PC-3 (cell line): Measurements from ENCODE around the gene JAKMIP1. TPM values are rescaled to one million over a fixed set of nuclear protein-coding genes. Genes with fewer than 3 reads are reported as not detected.

Experiments
- ATAC-seq: fragments of 200-7000 bp; cut with Tn5 transposase; 2 replicates; pipeline ENCODE4 v1.9.1; 2020; ENCODE audit warnings: mild to moderate bottlenecking, moderate library complexity
- BruUV-seq: library from RNA; stranded (reverse); fragments of 400-500 nt; replicated peaks from 2 replicates; lab custom pipeline; 2021; lab: Mats Ljungman, UMichigan
- CTCF ChIA-PET: fragments of 300-600 bp; sonication (Branson Sonifier 250); formaldehyde crosslinking; loops from one replicate; lab custom pipeline; 2022; ENCODE audit warnings: antibody characterized with exemption; lab: Charles Lee
- POLR2A ChIA-PET: fragments of 300-600 bp; sonication (Branson Sonifier 250); formaldehyde crosslinking; loops from one replicate; lab custom pipeline; 2022; ENCODE audit warnings: antibody characterized with exemption; ENCODE audit not compliant: unreplicated experiment; lab: Charles Lee
- DNase-seq: peaks from one replicate; pipeline ENCODE4 v3.0.0-alpha.2; 2015
- H2AFZ ChIP-seq: fragments of 300-600 bp; sonication (generic); 2 replicates; pipeline ENCODE4 v1.6.0; 2016; ENCODE audit warnings: antibody characterized with exemption, low read length
- H3F3A ChIP-seq: fragments of 300-600 bp; sonication (generic); one replicate; pipeline ENCODE4 v1.6.0; 2017; ENCODE audit warnings: antibody characterized with exemption, low read length, control low read depth, mild to moderate bottlenecking; ENCODE audit not compliant: unreplicated experiment
- H3K27ac ChIP-seq: fragments of 300-600 bp; sonication (generic); 2 replicates; pipeline ENCODE4 v1.5.1; 2016; ENCODE audit warnings: mild to moderate bottlenecking, low read length
- H3K27me3 ChIP-seq: fragments of 300-600 bp; sonication (generic); 2 replicates; pipeline ENCODE4 v1.6.1; 2016; ENCODE audit warnings: low read length, mixed read lengths
- H3K36me3 ChIP-seq: fragments of 300-600 bp; sonication (generic); 2 replicates; pipeline ENCODE4 v1.6.1; 2016; ENCODE audit warnings: low read depth, mixed run types, low read length, mixed read lengths
- H3K4me1 ChIP-seq: fragments of 300-600 bp; sonication (generic); 2 replicates; pipeline ENCODE4 v1.5.1; 2016; ENCODE audit warnings: low read length; ENCODE audit not compliant: insufficient read depth
- H3K4me2 ChIP-seq: fragments of 300-600 bp; sonication (generic); 2 replicates; pipeline ENCODE4 v1.6.0; 2016; ENCODE audit warnings: low read length
- H3K4me3 ChIP-seq: fragments of 300-600 bp; sonication (generic); 2 replicates; pipeline ENCODE4 v1.5.1; 2016; ENCODE audit warnings: mild to moderate bottlenecking, low read length, mixed read lengths
- H3K79me2 ChIP-seq: fragments of 300-600 bp; sonication (generic); 2 replicates; pipeline ENCODE4 v1.6.1; 2017; ENCODE audit warnings: low read length, mixed read lengths
- H3K9ac ChIP-seq: fragments of 300-600 bp; sonication (generic); 2 replicates; pipeline ENCODE4 v1.6.0; 2016; ENCODE audit warnings: mild to moderate bottlenecking, low read length
- H3K9me2 ChIP-seq: fragments of 300-600 bp; sonication (generic); replicated peaks from 2 replicates; pipeline ENCODE4 v1.6.1; 2016; ENCODE audit warnings: mixed run types, low read length, mixed read lengths
- H3K9me3 ChIP-seq: fragments of 300-600 bp; sonication (generic); 2 replicates; pipeline ENCODE4 v1.6.1; 2016; ENCODE audit warnings: low read length, mixed read lengths
- H4K20me1 ChIP-seq: fragments of 300-600 bp; sonication (generic); 2 replicates; pipeline ENCODE4 v1.6.1; 2016; ENCODE audit warnings: low read length, mixed read lengths
- EZH2 ChIP-seq: fragments of 300-600 bp; sonication (generic); IDR thresholded peaks from one replicate; pipeline ENCODE4 v1.6.1; 2017; ENCODE audit warnings: antibody characterized with exemption, mild to moderate bottlenecking, low read length; ENCODE audit not compliant: unreplicated experiment
- EZH2phosphoT487 ChIP-seq: fragments of 300-600 bp; sonication (generic); IDR thresholded peaks from 2 replicates; pipeline ENCODE4 v1.6.1; 2018; ENCODE audit warnings: mild to moderate bottlenecking, antibody characterized with exemption, low read length, borderline replicate concordance
- intact Hi-C: fragments of 100-400 bp; cut with micrococcal nuclease; formaldehyde crosslinking; loops from 2 replicates; pipeline ENCODE4 v1.9.0; 2023
- total RNA-seq: library from RNA; depleted of rRNA; stranded (reverse); fragments of >200 nt; gene quantifications from 2 replicates; pipeline ENCODE4 v1.2.3, GENCODE V29; 2014
- TF ChIP-seq, protein P1 (sequence below): fragments of 300-600 bp; sonication (generic); conservative IDR thresholded peaks from 2 replicates; pipeline ENCODE4 v1.5.1; 2017; ENCODE audit warnings: antibody characterized with exemption, low read depth, mild to moderate bottlenecking, low read length

Gene JAKMIP1
- total RNA-seq, 1 experiment from 2014 or later: 0.04 TPM

- Histone ChIP-seq H3K79me2 (no peaks in the 10 kb centered on the region), H3K4me3 (no peak overlapping the region), H3K9ac (no peak overlapping the region), H3K4me1 (no peaks in the 10 kb centered on the region), H3K9me2 (no peaks in the 10 kb centered on the region), H2AFZ (no peak overlapping the region), H3K9me3 (no peaks in the 10 kb centered on the region), H4K20me1 (no peaks in the 10 kb centered on the region), H3K4me2 (no peak overlapping the region), H3K27ac (no peak overlapping the region), H3F3A (no peaks in the 10 kb centered on the region), H3K36me3 (no peaks in the 10 kb centered on the region), H3K27me3 (no peaks in the 10 kb centered on the region)
- DNase-seq (peak; percentile 18), ATAC-seq (no peak)
- no TSS peak for BruUV-seq
- TF ChIP-seq, protein P1, sequence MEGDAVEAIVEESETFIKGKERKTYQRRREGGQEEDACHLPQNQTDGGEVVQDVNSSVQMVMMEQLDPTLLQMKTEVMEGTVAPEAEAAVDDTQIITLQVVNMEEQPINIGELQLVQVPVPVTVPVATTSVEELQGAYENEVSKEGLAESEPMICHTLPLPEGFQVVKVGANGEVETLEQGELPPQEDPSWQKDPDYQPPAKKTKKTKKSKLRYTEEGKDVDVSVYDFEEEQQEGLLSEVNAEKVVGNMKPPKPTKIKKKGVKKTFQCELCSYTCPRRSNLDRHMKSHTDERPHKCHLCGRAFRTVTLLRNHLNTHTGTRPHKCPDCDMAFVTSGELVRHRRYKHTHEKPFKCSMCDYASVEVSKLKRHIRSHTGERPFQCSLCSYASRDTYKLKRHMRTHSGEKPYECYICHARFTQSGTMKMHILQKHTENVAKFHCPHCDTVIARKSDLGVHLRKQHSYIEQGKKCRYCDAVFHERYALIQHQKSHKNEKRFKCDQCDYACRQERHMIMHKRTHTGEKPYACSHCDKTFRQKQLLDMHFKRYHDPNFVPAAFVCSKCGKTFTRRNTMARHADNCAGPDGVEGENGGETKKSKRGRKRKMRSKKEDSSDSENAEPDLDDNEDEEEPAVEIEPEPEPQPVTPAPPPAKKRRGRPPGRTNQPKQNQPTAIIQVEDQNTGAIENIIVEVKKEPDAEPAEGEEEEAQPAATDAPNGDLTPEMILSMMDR: no peak
- TF ChIP-seq EZH2 (no peak), EZH2phosphoT487 (no peak)
- CTCF ChIA-PET: no interaction called here
- intact Hi-C loops: no loop called here
- POLR2A ChIA-PET: no interaction called here
These were observed 21.6 kb downstream of the JAKMIP1 start for GRCh38 chr4:6178757-6179156.

DNA sequence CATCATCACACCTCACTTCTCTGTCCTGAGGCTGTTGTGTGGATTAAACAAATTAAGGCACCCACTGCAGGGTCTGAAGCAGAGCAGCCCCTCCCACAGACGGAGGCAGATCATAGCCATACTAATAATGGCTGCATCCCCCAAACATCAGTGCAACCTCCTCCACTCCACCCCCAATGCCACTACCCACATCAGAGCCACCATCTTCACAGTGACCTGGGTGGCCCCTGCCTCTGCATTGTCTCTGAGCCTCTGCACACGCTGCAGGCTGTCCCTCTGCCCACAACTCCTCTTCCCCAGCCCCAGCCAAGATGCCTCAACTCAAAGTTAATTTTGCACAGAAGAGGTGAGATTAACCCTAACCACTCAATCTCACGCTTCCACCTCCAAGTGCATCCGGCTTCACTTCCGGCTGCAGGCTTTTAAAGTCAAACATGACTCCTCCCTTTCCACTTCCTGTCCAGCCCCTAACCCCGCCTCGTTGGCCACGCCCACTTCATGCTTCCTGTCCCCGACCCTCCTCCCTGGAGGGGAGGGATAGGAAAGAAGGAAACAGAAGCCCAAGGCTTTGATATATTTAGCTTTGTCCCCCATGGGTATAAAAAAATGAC is 22.7 kb downstream of the JAKMIP1 start:
- no TSS peak for BruUV-seq
- Histone ChIP-seq H3K4me1 (no peaks in the 10 kb centered on the region), H3K9me2 (no peaks in the 10 kb centered on the region), H3K9me3 (no peaks in the 10 kb centered on the region), H3K4me3 (no peak overlapping the region), H3K79me2 (no peaks in the 10 kb centered on the region), H3K9ac (no peak overlapping the region), H3K27ac (no peak overlapping the region), H3K27me3 (no peaks in the 10 kb centered on the region), H4K20me1 (no peaks in the 10 kb centered on the region), H3K4me2 (no peak overlapping the region), H3F3A (no peaks in the 10 kb centered on the region), H3K36me3 (no peaks in the 10 kb centered on the region), H2AFZ (no peak overlapping the region)
- DNase-seq: no peak
- CTCF ChIA-PET: no interaction called here
- POLR2A ChIA-PET: no interaction called here
- ATAC-seq: no peak
- no peak for TF ChIP-seq EZH2
- TF ChIP-seq, protein P1: no peak
- TF ChIP-seq EZH2phosphoT487: no peak
- intact Hi-C loops: no loop called here

GRCh38 chr4:6175426-6175825 is 24.9 kb downstream of the JAKMIP1 start:
- DNase-seq (no peak), ATAC-seq (no peak)
- Histone ChIP-seq H3K79me2 (no peaks in the 10 kb centered on the region), H3K9ac (no peak overlapping the region), H3K27ac (no peak overlapping the region), H3K4me1 (no peaks in the 10 kb centered on the region), H3F3A (no peaks in the 10 kb centered on the region), H2AFZ (no peak overlapping the region), H3K36me3 (no peaks in the 10 kb centered on the region), H3K9me3 (no peaks in the 10 kb centered on the region), H3K9me2 (no peaks in the 10 kb centered on the region), H3K27me3 (no peaks in the 10 kb centered on the region), H3K4me3 (no peak overlapping the region), H4K20me1 (no peaks in the 10 kb centered on the region), H3K4me2 (no peak overlapping the region)
- TF ChIP-seq EZH2phosphoT487: no peak
- TF ChIP-seq EZH2: no peak
- TF ChIP-seq, protein P1: no peak
- ChIA-PET POLR2A (no interaction called here), CTCF (no interaction called here)
- no TSS peak for BruUV-seq
- intact Hi-C loops: no loop called here
